Activated T-cell treated with anti-CD3 and anti-CD28 coated beads for 48 hours (primary cell): ENCODE measurements around the gene SLC1A1.

Source experiments
- DNase-seq: peaks from one replicate; pipeline ENCODE4 v3.0.0-alpha.2; 2020; ENCODE audit warnings: low read depth

The SLC1A1 gene

DNA sequence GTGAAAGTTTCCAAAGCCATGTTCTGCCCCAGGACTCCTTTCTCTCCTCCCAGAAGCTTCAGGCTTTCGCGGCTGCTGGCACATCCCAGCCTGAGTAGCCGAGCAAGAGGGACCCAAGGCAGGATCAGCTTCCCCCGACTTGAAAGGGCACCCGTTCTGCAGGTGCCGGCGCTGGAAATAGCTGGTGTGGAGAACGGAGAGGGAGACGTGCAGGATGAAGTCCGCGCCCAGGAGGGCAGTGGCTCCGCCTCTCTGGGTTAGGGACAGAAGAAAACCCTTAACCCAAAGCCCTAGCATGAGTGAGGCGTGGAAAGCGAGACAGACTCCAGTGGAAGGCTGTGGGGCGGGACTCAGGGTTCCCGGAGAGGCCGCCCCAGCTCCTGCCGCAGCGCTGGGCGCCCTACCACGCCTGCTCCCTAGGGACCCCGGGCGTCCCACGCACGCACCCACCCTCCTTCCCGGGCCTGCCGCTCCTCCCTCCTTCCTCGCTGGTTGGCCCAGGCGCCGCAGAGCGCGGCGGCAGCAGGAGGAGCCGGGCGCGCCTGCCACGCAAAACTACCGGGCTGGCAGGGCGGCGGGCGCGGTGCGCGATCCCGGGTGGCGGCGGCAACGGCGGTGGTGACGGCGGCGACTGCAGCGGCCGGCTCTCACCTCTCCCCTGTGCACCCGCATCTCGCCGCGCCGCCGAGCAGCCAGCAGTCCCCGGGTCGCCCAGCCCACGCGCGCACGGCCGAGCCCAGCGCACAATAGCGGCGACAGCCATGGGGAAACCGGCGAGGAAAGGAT is at the start of gene SLC1A1:
Gene SLC1A1 (plus strand): TSS at position 550 of the 786 bp plus-strand sequence. CDS start 212 bp downstream, at position 762.
- peak; percentile 28 for DNase-seq

DNA sequence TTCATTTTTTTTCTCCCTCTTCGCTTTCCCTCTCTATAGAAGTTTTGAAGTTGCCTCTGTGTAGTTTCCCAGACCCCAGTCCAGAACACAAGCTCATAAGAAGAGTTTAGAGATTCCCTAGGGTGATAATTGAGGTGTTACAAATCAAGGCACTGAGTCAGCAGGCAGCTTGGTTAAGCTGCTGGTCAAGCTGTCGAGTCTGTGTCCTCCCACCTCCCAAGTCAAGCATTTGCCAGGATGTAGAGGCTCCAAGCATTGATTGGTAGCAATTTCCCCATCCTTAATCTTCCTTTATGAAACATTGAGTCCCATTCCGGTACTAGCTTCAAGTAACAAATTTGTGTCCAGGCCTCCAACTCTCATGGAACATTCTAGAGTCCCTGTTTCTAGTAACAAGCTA is 47.5 kb upstream of the SLC1A1 start:
- DNase-seq = no peak

DNA sequence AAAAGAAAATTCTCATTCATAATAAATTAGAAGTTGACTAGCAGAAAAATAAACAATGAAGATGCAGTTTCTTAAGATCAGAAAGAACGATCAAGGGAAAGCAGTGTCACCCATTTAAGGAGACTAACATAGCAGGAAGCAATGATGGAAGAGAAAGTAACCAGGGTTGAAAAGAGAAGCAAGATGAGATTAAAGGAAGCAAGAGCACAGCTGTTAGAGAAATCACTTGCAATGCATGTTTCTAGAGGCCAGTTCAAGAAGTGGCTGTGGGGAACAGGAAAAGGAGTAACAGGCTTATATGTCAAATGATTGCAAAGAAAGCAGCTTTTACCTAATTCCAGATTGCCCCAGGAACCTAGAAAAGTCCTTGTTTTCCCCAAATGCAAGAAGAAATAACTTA is 46.8 kb upstream of the SLC1A1 start:
- no peak for DNase-seq

DNA sequence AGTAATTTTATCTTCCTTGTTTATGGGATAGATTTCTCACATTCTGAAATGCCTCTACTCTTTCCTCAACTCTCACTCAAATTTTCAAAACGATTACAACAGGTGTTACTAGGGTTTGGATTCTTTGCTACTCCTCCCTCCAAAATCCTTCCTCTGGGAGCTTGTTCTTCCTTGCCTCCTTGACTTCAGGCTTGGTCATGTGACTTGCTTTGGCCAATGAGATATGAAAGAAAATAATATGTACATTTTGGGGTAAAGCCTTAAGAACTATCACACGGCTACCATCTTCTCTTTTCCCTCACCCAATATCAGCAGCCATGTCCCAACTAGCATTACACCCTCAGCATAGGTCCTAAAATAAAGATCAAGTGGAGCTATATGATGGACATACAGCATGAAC is 28.8 kb upstream of the SLC1A1 start:
- DNase-seq = no peak

DNA sequence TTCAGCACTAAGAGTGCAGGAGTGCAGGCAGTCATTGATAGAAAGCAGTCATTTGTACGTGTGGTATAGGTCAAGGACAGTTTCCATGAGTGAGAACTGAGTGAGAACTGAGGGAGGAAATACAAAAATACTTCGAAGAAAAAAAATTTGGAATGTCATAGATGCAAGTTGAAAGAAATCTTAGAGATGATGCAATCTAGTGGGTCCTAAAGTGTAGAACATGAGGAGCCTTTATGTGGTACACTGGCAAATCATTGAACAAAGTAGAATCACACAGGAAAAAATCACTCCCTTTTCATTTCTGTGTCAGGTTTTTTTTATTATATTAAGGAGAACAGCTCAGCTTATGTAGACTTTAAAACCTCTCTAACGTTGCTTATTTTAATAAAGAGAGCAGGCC is 26.4 kb upstream of the SLC1A1 start:
- DNase-seq = no peak

DNA sequence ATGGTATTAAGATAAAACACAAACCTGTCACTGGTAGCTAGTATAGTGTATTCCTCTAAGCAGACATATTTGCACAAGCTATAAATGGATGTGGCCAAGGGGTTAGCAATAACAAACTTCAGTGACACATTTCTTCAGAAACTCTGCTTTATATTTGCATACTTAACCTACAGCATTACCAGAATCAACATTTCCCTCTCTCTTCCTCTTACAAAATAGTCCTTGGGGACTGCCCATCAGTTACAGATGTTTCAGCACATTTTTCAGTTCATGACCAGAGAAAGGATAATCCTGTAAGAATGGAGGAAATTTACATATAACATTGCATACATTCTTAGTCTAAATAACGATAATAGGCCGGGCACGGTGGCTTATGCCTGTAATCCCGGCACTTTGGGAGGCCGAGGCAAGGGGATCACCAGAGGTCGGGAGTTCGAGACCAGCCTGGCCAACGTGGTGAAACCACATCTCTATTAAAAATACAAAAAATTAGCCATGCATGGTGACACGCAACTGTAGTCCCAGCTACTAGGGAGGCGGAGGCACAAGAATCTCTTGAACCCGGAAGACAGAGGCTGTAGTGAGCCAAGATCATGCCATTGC is 25.3 kb upstream of the SLC1A1 start:
- no peak for DNase-seq

DNA sequence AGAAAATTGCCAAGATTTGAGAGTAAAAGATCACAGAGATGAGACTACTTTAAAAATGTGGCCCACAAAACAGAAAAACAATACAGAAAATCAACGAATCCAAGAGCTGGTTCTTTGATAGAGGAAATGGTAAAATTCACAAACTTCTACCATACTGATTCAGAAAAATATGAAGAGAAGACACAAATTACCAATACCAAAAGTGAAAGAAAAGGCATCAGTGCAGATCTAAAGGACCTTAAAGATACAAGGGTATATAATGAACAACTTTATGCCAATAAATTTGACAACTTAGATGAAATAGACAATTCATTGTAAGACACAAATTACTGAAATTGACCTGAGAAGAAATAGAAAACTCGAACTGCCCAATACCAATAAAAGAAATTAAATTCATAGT is 24.4 kb upstream of the SLC1A1 start:
- no peak for DNase-seq

DNA sequence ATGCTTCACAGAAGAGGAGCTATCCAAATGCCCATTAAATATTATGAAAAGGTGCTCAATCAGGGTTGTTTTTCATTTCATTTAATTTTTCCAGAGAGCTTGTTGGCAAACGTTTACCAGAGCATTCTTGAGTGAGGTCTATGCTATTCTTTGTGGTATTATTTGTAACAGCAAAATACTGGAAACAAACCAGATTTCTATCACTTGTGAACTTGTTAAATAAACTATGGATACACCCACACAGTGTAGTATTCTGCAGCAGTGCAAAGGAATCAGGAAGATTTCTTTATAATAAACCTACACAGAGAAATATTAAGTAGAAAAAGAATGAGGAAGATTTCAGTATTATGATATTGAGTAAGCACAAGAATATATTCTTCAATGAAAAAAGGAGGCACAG is 15.0 kb upstream of the SLC1A1 start:
- DNase-seq = no peak

DNA sequence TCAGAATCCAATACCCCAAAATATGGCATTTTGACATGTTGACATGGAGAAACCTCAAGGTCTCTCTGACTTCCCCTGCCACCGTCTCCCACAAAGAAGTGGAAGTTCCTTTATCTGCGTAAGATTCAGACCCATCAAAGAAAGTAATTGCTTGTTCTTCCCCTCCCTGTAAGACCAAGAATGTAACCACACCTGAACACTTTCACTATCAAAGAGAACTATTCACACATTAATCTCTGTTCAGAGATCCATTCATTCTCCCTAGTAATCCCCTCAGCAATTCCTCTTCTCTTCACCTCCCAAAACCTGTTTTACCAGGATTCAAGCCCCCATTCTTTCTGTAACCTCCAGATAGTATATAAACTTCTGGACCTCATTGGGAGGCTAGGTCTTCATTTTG is 4.1 kb upstream of the SLC1A1 start:
- no peak for DNase-seq

DNA sequence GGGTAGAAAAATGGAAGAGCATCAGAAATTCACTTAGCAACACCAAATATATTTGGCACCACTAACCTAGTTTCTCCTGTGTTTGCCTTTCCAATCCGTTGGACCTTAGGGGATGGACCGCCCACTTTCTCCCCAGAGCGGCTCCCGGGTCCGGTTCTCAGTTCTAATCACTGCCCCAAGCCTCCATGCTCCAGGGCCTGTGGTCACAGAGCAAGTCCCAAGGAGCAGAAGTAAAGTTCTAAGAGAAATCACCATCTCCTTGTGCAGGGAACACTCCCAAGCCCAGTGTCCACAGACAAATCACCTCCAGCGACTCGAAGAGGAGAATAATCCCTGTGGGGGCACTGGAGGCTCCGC is 728 bp upstream of the SLC1A1 start:
- DNase-seq = no peak

DNA sequence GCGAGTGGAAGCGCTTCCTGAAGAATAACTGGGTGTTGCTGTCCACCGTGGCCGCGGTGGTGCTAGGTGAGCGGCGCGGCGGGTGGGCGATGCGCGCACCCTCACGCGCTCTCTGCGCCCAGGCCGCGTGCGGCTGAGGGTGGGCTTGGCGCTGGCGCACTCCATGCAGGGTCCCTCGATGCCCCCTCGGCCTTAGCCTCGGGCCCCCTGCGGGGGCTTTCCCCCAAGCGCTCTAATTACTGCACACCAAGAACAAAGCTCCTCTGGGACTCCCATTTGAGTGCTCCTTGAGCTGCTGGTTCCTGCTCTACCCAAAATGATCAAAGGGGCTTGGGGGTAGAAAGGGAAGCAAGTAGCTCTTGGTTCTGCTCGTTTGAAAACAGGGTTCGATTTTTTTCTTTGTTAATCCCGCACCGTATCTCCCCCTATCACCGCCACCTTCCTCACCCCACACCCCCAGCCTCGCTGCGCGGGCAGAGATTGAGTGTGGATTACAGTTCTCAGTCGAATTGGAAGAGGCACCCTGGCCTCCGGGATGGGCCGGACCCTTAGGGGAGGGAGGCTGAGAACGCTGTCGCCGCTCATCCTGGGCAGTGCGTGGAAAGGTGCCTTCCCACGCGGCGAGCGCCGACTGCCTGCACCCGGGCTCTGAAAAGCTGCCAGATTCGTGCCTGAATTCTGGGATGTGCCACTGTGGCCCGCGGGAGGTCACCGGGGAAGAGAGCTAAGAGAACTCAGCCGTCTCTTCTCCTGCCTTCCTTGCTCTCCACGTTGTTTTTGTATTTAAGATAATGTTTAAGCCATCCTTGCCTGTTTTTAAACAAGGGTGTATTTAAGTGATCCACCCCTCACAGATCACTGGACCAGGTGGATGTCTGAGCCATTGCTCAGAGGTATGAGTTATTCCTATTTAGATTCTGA is 697 bp downstream of the SLC1A1 start:
- no peak for DNase-seq

DNA sequence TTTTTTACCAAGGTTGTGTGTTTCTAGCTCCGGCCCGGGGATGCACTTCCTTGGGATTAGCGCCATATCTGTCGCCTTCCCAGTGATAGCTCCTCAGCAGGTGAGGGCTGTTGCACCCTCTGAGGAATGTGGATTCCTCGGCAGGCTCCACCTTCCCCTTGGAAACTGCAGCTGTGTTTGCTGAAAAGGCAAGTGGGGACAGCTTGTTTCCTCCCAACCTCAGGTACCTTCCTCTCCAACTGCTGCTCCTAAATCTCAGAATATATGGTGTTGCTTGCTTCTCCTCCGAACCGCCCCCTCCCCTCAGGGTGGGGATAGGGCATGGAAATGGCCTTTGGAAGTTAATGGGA is 1.3 kb downstream of the SLC1A1 start:
- no peak for DNase-seq

DNA sequence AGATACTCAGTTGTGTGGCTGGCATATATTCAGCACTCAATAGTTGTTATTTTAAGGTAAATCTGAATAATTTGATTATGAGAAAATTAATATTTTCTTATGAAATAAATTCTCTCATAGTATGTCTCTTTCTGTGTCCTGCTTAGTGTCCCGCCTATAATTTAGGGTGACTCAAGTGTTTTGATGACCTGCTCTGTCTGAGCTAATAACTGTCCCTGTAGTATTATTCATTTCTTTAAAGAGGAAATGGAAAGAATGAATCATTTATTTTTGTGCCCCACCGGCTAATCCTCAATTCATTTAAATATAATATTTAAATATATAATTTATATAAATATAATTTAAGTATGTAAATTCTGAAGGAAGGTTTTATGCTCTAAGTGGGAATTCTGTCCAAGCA is 4.1 kb downstream of the SLC1A1 start:
- no peak for DNase-seq

DNA sequence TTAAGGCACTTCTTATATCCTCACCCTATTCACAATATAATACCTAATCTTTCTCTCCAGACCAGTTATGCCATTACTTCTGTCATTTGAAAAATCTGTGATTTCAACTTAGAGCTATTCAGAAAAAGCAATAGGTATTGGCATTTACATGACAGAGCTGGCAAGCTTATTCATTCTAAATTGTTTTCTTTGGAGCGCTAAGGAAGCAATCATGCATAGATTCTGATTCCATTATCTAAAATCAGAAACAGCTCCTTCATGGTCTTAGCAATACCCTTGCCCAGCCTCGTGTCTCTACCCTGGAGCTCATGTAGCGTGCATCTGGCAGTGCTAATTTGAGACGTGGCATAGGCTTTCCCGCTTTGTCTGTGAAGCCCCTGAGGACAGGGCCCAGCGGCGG is 4.5 kb downstream of the SLC1A1 start:
- DNase-seq = no peak

DNA sequence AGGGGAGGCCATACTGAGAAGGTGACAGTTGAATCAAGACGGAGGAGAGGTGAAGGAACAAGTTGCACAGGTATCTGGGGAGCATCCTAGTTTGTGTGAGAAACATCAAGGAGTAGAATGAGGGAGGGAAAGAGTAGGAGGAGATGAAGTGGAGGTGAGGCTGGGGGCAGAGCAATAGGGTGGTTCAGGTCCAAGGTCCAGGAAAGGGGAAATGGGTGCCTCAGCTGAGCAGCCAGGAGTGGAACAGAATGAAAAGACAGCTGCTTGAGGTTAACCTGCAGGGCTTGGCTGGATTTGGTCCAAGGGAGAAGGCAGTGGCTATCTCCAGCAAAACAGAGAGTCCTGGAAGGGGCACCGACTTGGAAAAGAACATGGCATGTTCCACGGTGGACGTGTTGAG is 5.3 kb downstream of the SLC1A1 start:
- DNase-seq = no peak

DNA sequence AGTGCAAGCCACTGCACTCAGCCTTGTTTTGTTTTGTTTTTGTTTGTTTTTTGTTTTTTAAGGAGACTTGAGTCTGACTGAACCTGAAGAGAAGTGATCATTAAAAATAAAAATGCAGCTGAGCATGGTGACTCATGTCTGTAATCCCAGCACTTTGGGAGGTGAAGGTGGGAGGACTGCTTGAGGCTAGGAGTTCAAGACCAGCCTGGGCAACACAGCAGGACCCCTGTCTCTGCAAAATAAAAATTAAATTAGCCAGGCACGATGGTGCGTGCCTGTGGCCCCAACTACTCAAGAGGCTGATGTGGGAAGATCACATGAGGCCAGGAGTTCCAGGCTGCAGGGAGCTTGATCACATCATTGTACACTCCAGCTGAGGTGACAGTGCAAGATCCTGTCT is 6.2 kb downstream of the SLC1A1 start:
- DNase-seq = no peak

DNA sequence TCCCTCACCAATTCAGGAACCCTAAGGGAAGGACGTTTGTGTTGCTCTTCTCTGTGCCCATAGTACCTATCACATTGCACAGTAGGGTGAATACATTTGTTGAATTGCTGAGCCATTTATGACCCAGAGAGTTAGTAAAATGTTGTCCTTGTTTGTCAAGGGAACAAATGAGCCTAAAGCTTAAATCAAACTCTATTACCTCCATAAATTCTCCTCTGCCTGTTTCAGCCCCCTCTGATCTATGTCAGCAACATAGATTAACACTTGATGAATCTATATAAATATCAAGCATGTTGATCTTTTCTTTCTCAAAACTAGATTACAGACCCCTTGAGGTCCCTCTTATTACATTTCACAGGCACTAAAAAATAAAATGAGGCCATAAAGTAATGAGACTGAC is 7.1 kb downstream of the SLC1A1 start:
- no peak for DNase-seq

DNA sequence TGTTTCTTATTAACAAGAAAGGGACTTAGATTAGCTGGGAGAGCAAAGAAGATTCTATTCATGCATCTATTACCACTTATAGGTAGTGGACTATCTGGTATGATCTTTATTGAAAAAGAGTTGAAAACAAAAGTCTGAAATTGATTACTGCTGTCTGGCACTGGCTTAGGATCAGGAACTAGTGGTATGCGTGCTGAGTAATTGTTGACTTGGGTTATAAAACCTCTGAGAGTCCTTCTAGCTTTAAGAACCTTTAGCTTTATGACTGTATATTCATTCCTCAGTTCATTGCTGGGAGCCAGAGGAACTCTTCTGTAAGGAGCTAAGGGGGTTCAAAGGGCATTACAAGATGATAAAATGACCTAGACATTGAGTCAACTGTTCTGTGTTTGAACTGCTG is 7.6 kb downstream of the SLC1A1 start:
- no peak for DNase-seq

DNA sequence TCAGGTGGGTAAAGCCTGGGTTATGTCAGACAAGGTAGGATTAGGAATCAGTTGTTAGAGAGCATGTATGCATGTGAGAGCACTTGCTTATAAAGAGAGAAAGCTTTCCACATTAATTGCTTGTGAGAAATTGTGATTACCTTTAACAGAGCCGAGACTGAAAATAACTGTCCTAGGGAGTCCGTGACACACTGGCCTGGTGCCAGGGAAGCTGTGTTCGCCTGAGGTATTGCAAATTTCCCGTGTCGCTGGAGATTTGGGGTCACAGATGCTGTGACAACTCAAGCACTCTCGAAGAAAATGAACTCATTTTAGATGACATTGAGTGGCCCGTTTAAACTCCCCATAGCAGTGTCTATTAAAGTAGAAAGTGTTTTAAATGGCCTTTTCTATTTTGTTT is 9.6 kb downstream of the SLC1A1 start:
- no peak for DNase-seq

DNA sequence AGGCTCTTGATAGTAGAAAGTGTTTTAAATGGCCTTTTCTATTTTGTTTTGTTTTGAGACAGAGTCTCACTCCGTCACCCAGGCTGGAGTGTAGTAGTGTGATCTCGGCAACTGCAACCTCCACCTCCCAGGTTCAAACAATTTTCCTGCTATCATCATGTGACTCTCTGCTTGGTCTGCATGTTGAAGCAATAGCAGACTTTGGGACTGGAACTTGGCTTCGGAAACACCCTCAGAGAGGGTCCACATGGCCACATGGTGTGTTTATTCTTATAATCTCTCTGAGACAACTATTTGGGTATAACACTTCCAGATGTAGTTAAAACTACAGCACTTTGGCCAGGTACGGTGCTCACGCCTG is 10.9 kb downstream of the SLC1A1 start:
- DNase-seq = no peak

DNA sequence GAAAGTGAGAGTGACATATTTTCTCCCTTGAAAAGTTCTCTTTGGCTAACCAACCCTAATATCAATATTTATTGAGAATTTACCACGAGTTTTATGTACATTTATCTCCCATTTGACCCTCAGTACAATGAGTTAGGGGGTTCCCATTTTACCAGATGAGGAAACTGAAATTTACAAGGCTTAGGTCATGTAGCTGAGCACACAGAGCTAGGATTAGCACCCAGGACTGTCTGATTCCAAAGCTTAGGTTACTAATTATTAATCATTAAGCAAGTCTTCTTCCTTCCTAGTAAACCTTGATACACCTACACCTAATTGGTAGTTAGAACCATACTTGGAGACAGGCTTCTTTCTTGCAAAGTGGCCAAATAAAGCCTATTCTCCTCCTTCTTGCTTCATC is 12.2 kb downstream of the SLC1A1 start:
- DNase-seq = no peak

DNA sequence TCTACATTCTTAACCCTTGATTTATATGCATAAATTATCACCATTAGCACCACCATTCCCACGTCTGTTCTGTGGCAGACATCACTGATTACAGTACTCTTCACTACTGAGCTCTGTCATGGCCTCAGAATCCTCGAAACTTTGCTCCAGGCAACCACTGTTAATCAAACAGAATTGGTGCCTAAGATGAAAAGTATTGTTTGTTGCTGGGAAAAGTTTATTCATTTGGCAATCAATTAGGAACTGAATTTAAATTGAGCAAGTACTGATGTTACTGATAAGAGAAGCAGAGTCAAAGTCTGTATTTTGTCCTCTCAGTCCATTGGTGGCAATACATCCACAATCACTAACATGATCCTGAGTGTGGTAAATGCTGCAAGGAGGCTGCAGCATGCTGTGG is 12.8 kb downstream of the SLC1A1 start:
- DNase-seq = no peak

DNA sequence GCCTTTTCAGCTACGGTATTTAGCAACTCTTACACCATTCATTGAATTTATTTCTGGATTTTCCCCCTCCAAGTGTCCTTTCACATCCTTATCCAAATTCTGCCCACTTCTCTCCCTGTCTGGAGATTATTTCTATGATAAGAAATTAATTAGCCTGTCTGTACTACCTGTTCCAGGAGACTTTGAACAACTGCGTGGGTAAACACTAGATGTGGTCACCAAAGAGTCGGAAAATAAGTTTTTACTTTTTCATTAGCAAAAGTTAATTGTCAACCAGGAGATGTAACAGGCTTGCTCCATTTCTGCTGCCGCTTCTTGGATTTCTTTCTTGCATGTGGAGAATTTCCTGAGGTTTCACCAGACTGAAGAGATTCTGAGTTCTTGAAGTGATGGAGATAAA is 14.0 kb downstream of the SLC1A1 start:
- no peak for DNase-seq
